ENCODE measurements around the gene NPC1. TPM values are rescaled to one million over a fixed set of nuclear protein-coding genes. Genes with fewer than 3 reads are reported as not detected.

NPC1 gene
- total and polyA plus RNA-seq, 2 of the 8 experiments (the other 6 are each of a cell fraction or from before 2014, with no cell fraction given) = 34.1 to 39.5 TPM

GRCh38 chr18:23556145-23556780 lies 30.0 kb downstream of the NPC1 start:
- peaks cover 0 to 3% of the 10 kb centered on the region in 2 experiments for H4K20me1 ChIP-seq (replicated peaks in 1 of 2; ENCODE audit: control insufficient read depth in 1 of 2, insufficient read depth in 2 of 2, low read length in 2 of 2)
- POLR2A ChIA-PET (ENCODE audit: partially characterized antibody) = no interaction called here
- H3K27ac ChIP-seq (ENCODE audit: low read depth, low read length) = no peak overlapping the region
- H3K14ac ChIP-seq (ENCODE audit: insufficient read length) = no peak overlapping the region
- no peak overlapping the region; the same call in 1 of the 2 replicates for H4K8ac ChIP-seq (ENCODE audit: extremely low read depth, insufficient read depth, low read length)
- peaks cover 10 to 61% (median 38%) of the 10 kb centered on the region in 4 experiments; a peak in 7 of 8 replicates for H3K36me3 ChIP-seq (ENCODE audit: control insufficient read depth in 2 of 4, insufficient read depth in 4 of 4, low read length in 3 of 4)
- H2BK15ac ChIP-seq (ENCODE audit: low read length) = no peak overlapping the region
- H3K4ac ChIP-seq (replicated peaks; ENCODE audit: insufficient read length, low read depth, low read length) = no peak overlapping the region
- H4K5ac ChIP-seq (ENCODE audit: insufficient read length, low read depth, low read length) = no peak overlapping the region
- H3K56ac ChIP-seq (replicated peaks; ENCODE audit: insufficient read length, low read depth, low read length) = no peak overlapping the region
- H2BK20ac ChIP-seq (ENCODE audit: low read length) = no peak overlapping the region
- CTCF ChIA-PET (ENCODE audit: partially characterized antibody) = interaction anchor here (1.4 to 1.5 kb wide), 2 partner anchors 14 to 23 kb away, joined by 3 to 4 read pairs; no protein-coding TSS in a partner anchor
- no peaks in the 10 kb centered on the region for H3K4me1 ChIP-seq (replicated peaks in 1 of 4; ENCODE audit: control insufficient read depth in 3 of 4, insufficient read depth in 4 of 4, low read length in 3 of 4)
- no peak overlapping the region for H2BK5ac ChIP-seq (ENCODE audit: low read depth, low read length)
- no peak for FAIRE-seq
- H3K4me2 ChIP-seq (ENCODE audit: insufficient read depth in 1 of 2, low read depth in 2 of 2, low read length in 2 of 2) = no peak overlapping the region
- no peak overlapping the region for H2BK12ac ChIP-seq (ENCODE audit: low read depth, low read length)
- 90% methylated on average over 19 of the region's 19 CpGs; no CpG with 5 or more reads in 1 of the 2 experiments for WGBS, 2 experiments (ENCODE audit: extremely low coverage in 1 of 2, insufficient coverage in 1 of 2, insufficient read length in 1 of 2, insufficient replicate concordance in 2 of 2, low coverage in 1 of 2, low lambda C conversion rate in 2 of 2, missing lambda C conversion rate in 1 of 2)
- H3K18ac ChIP-seq (ENCODE audit: extremely low read depth, low read length) = no peak overlapping the region
- no peaks in the 10 kb centered on the region for H3K79me1 ChIP-seq (ENCODE audit: low read depth, low read length)
- no peaks in the 10 kb centered on the region for H3K27me3 ChIP-seq (replicated peaks in 1 of 4; ENCODE audit: control insufficient read depth in 3 of 4, extremely low read depth in 1 of 4, insufficient read depth in 3 of 4, low read length in 3 of 4)
- H3K9ac ChIP-seq (replicated peaks in 1 of 4; ENCODE audit: extremely low read depth in 1 of 4, low read depth in 3 of 4, low read length in 3 of 4) = 0 out of 7 replicates have a peak overlapping the region, but pooled peaks of 1 of the 4 experiments have one; percentile 17
- H3K23ac ChIP-seq (ENCODE audit: insufficient read length) = no peak overlapping the region
- H3K4me3 ChIP-seq (ENCODE audit: extremely low read depth in 1 of 4, insufficient read depth in 2 of 4, low read depth in 3 of 4, low read length in 4 of 4) = no peak overlapping the region
- no peaks in the 10 kb centered on the region for H3K79me2 ChIP-seq (ENCODE audit: control insufficient read depth in 1 of 2, insufficient read depth in 2 of 2, low read length in 2 of 2)
- H3K9me3 ChIP-seq (ENCODE audit: insufficient read depth in 2 of 2, low read depth in 1 of 2, low read length in 1 of 2) = no peaks in the 10 kb centered on the region
- no peak overlapping the region for H4K91ac ChIP-seq (replicated peaks; ENCODE audit: insufficient read length, low read length)
- DNase-seq (ENCODE audit: low read depth in 1 of 2, low spot score in 2 of 2) = no peak
- no peak overlapping the region for H2AK5ac ChIP-seq (ENCODE audit: low read depth, low read length)
- H3K23me2 ChIP-seq (ENCODE audit: low read depth, low read length) = no peaks in the 10 kb centered on the region
- H2AFZ ChIP-seq (ENCODE audit: low read length) = no peak overlapping the region
- H2BK120ac ChIP-seq (replicated peaks; ENCODE audit: low read depth, low read length) = no peak overlapping the region
- no peak for TF ChIP-seq KDM5A (IDR thresholded peaks at IDR 0.05; ENCODE audit: low read length)
- TF ChIP-seq EP300 (IDR thresholded peaks at IDR 0.05; ENCODE audit: borderline replicate concordance in 1 of 2, low read depth in 2 of 2, low read length in 2 of 2) = no peak
- TF ChIP-seq YY1 (IDR thresholded peaks at IDR 0.05; ENCODE audit: low read depth, low read length) = no peak
- no peak for TF ChIP-seq SIN3A (conservative IDR thresholded peaks at IDR 0.05 in 1 of 2, IDR thresholded peaks at IDR 0.05 in 1 of 2; ENCODE audit: low read depth in 1 of 2, low read length in 2 of 2)
- TF ChIP-seq GABPA (IDR thresholded peaks at IDR 0.05; ENCODE audit: borderline replicate concordance, insufficient read depth, low read length) = no peak
- TF ChIP-seq SP2 (IDR thresholded peaks at IDR 0.05; ENCODE audit: low read length) = no peak
- no peak for TF ChIP-seq KDM1A (IDR thresholded peaks at IDR 0.05; ENCODE audit: borderline replicate concordance, low read length)
- TF ChIP-seq SP1 (IDR thresholded peaks at IDR 0.05; ENCODE audit: low read depth, low read length) = no peak

Data from H1 (cell line).